ENCODE data around the gene NAGA. TPM values are rescaled to one million over a fixed set of nuclear protein-coding genes. Genes with fewer than 3 reads are reported as not detected.
"Not testable (repeated sequence)": the region's sequence is repeated elsewhere in the genome, so short reads cannot be mapped to it uniquely, and the experiment has no call there.

NAGA gene
- 28.2 and 29.9 TPM in 2 replicates for total RNA-seq

GRCh38 chr22:42070517-42071422, at the start of gene NAGA:
Gene NAGA (minus strand): TSS chr22:42070812. CDS start chr22:42070297, 515 bp downstream.
- intact Hi-C loops (cut with micrococcal nuclease): loop anchor here (1.0 to 10.0 kb wide), 7 partner anchors 9 to 236 kb away; partner anchors contain the start of genes CENPM, NDUFA6, SMDT1 and SREBF2
- Mint-ChIP-seq H3K4me3 (peak within 1 kb of the TSS; percentile 93), H3K9me3 (no peaks in the 10 kb centered on the region), H3K4me1 (peaks cover 39% of the 10 kb centered on the region), H3K27me3 (no peaks in the 10 kb centered on the region), H3K36me3 (ENCODE audit: low read depth) (peaks cover 21% of the 10 kb centered on the region), H3K27ac (peak within 1 kb of the TSS; percentile 93)
- peak; percentile 98 for DNase-seq

GRCh38 chr22:42116848-42117424, 46.3 kb upstream of the NAGA start:
- no peak for DNase-seq
- H3K4me1 Mint-ChIP-seq: peaks cover 29% of the 10 kb centered on the region

DNA sequence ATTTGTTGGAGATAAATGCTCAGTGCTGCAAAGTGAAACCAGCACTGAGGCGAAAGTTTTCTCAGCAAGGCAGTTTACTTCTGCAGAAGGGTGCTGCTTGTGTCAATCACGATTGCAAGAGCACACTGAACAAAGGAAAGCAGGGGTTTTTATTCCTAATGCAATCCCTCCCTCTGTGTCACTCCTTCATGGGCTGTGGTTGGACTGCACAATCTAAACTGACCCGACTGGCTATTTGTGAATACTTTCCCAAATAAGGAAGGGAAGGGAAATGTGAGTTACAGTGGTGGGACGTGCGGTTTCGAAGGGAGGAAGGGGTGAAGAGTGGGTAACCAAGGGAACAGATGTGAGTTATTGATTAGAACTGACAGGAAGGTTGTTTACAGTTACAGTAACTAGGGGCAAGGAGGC, 44.8 kb upstream of the NAGA start:
- H3K27ac Mint-ChIP-seq; H3K27me3 Mint-ChIP-seq; H3K4me3 Mint-ChIP-seq; DNase-seq; intact Hi-C loops (cut with micrococcal nuclease): not testable (repeated sequence)
- peaks cover 17% of the 10 kb centered on the region for H3K4me1 Mint-ChIP-seq
- H3K36me3 Mint-ChIP-seq (ENCODE audit: low read depth): peaks cover 28% of the 10 kb centered on the region
- peaks cover 13% of the 10 kb centered on the region for H3K9me3 Mint-ChIP-seq

More at GRCh38 chr22:42116848-42117424, 46.3 kb upstream of the NAGA start:
- Mint-ChIP-seq H3K4me3 (no peak overlapping the region), H3K27me3 (no peaks in the 10 kb centered on the region), H3K27ac (no peak overlapping the region), H3K36me3 (ENCODE audit: low read depth) (peaks cover 28% of the 10 kb centered on the region), H3K9me3 (peaks cover 13% of the 10 kb centered on the region)
- intact Hi-C loops (cut with micrococcal nuclease): no loop called here

GRCh38 chr22:42114721-42115120, 44.1 kb upstream of the NAGA start:
- Mint-ChIP-seq H3K9me3 (peaks cover 13% of the 10 kb centered on the region), H3K36me3 (ENCODE audit: low read depth) (peaks cover 30% of the 10 kb centered on the region), H3K4me3 (no peak overlapping the region), H3K4me1 (peaks cover 10% of the 10 kb centered on the region), H3K27ac (no peak overlapping the region), H3K27me3 (no peaks in the 10 kb centered on the region)
- intact Hi-C loops (cut with micrococcal nuclease): no loop called here
- DNase-seq: no peak

DNA sequence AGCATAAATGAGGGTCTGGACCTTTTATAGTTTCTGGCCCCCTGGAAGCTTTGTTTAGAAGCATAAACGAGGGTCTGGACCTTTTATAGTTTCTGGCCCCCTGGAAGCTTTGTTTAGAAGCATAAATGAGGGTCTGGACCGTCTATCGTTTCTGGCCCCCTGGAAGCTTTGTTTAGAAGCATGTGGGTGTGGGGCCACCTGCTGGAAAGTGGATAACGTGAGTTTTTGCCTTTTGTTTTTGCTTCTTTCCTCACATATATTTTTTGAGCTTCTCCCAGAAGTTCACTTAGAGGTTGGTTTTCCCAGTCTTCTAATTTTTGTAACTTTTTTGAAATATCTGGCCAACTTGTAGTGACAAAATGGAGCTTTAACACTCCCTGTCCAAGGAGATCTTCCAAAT, 42.2 kb upstream of the NAGA start:
- DNase-seq; H3K4me1 Mint-ChIP-seq; intact Hi-C loops (cut with micrococcal nuclease); H3K4me3 Mint-ChIP-seq; H3K27ac Mint-ChIP-seq; H3K27me3 Mint-ChIP-seq: not testable (repeated sequence)
- H3K9me3 Mint-ChIP-seq: peaks cover 13% of the 10 kb centered on the region
- H3K36me3 Mint-ChIP-seq (ENCODE audit: low read depth): peaks cover 30% of the 10 kb centered on the region

- peaks cover 24% of the 10 kb centered on the region for H3K36me3 Mint-ChIP-seq (ENCODE audit: low read depth)
- intact Hi-C loops (cut with micrococcal nuclease): no loop called here
Measured at GRCh38 chr22:42111798-42112197, 41.2 kb upstream of the NAGA start.

GRCh38 chr22:42108848-42109247, 38.2 kb upstream of the NAGA start:
- Mint-ChIP-seq H3K27me3 (no peaks in the 10 kb centered on the region), H3K27ac (no peak overlapping the region), H3K36me3 (ENCODE audit: low read depth) (peaks cover 19% of the 10 kb centered on the region), H3K9me3 (peaks cover 11% of the 10 kb centered on the region), H3K4me1 (no peaks in the 10 kb centered on the region), H3K4me3 (no peak overlapping the region)
- intact Hi-C loops (cut with micrococcal nuclease): no loop called here
- no peak for DNase-seq

More at GRCh38 chr22:42111798-42112197, 41.2 kb upstream of the NAGA start:
- no peaks in the 10 kb centered on the region for H3K27me3 Mint-ChIP-seq
- DNase-seq: no peak
- no peak overlapping the region for H3K4me3 Mint-ChIP-seq
- no peak overlapping the region for H3K27ac Mint-ChIP-seq
- H3K4me1 Mint-ChIP-seq: no peaks in the 10 kb centered on the region
- peaks cover 13% of the 10 kb centered on the region for H3K9me3 Mint-ChIP-seq

DNA sequence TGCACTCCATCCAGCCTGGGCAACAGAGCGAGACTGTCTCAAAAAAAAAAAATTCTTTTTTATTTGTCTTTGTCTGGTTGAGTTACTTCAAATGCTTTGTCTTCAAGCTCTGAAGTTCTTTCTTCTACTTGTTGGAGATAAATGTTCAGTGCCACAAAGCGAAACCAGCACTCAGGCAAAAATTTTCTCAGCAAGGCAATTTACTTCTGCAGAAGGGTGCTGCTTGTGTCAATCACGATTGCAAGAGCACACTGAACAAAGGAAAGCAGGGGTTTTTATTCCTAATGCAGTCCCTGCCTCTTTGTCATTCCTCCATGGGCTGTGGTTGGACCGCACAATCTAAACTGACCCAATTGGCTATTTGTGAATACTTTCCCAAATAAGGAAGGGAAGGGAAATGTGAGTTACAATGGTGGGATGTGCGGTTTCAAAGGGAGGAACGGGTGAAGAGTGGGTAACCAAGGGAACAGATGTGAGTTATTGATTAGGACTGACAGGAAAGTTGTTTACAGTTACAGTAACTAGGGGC, 33.8 kb upstream of the NAGA start:
- H3K4me1 Mint-ChIP-seq; H3K27me3 Mint-ChIP-seq; intact Hi-C loops (cut with micrococcal nuclease); H3K27ac Mint-ChIP-seq; DNase-seq; H3K4me3 Mint-ChIP-seq: not testable (repeated sequence)
- Mint-ChIP-seq H3K36me3 (ENCODE audit: low read depth) (peaks cover 32% of the 10 kb centered on the region), H3K9me3 (peaks cover 15% of the 10 kb centered on the region)

DNA sequence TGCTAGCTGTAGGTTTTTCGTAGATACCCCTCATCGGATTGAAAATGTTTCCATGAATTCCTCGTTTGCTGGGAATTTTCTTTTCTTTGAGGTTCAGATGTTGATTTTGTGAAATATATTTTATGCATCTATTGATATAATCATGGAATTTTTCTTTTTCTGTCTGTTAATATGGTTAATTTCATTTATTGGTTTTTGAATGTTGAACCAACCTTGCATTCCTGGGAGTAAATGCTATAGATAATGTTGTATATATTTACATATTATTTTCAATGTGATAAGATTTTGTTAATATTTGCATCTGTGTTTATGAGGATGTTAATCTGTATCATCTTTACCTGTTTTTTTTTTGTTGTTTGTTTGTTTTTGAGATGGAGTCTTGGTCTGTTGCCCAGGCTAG, 30.6 kb upstream of the NAGA start:
- Mint-ChIP-seq H3K36me3 (ENCODE audit: low read depth) (peaks cover 36% of the 10 kb centered on the region), H3K27ac (no peak overlapping the region), H3K4me3 (no peak overlapping the region)

DNA sequence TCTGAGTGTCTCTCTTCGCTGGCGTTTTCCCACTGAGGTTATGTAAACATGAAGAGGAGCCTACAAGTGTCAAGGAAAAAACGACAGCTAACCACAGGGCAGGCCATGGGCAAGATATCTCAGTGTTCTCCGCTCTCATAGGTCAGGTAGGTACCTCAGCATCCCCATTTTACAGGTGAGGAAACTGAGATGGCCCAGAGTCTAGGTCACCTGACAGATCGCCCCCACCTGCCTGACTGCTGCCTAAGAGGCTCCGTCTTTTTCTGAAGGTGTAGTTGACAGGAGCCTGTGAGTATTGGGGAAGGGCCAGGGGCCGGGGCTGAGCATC, 20.8 kb upstream of the NAGA start:
- DNase-seq: no peak
- Mint-ChIP-seq H3K4me3 (peak overlapping the region; percentile 94), H3K4me1 (peaks cover 24% of the 10 kb centered on the region), H3K9me3 (no peaks in the 10 kb centered on the region), H3K27ac (peak overlapping the region; percentile 100), H3K27me3 (no peaks in the 10 kb centered on the region), H3K36me3 (ENCODE audit: low read depth) (peaks cover 32% of the 10 kb centered on the region)
- intact Hi-C loops (cut with micrococcal nuclease): loop anchor here (2.0 to 5.0 kb wide), 4 partner anchors 29 to 521 kb away; partner anchors contain the start of gene POLDIP3

More for the DNA sequence above, 30.6 kb upstream of the NAGA start:
- DNase-seq: no peak
- Mint-ChIP-seq H3K27me3 (no peaks in the 10 kb centered on the region), H3K9me3 (peaks cover 17% of the 10 kb centered on the region), H3K4me1 (no peaks in the 10 kb centered on the region)
- intact Hi-C loops (cut with micrococcal nuclease): no loop called here

- H3K27me3 Mint-ChIP-seq: no peaks in the 10 kb centered on the region
- peaks cover 37% of the 10 kb centered on the region for H3K36me3 Mint-ChIP-seq (ENCODE audit: low read depth)
- H3K4me1 Mint-ChIP-seq: peaks cover 27% of the 10 kb centered on the region
- H3K27ac Mint-ChIP-seq: peak within 1 kb of the TSS; percentile 100
- H3K4me3 Mint-ChIP-seq: peak within 1 kb of the TSS; percentile 94
- H3K9me3 Mint-ChIP-seq: no peaks in the 10 kb centered on the region
- DNase-seq: peak; percentile 99
- intact Hi-C loops (cut with micrococcal nuclease): loop anchor here (1.0 to 5.0 kb wide), 8 partner anchors 12 to 521 kb away; partner anchors contain the start of genes NAGA, POLDIP3 and SMDT1
Measured at GRCh38 chr22:42090596-42091454, 20.2 kb upstream of the NAGA start, which contains the start of gene NDUFA6. Gene NDUFA6 (minus strand): TSS chr22:42090772. CDS start chr22:42090744, 28 bp downstream.

DNA sequence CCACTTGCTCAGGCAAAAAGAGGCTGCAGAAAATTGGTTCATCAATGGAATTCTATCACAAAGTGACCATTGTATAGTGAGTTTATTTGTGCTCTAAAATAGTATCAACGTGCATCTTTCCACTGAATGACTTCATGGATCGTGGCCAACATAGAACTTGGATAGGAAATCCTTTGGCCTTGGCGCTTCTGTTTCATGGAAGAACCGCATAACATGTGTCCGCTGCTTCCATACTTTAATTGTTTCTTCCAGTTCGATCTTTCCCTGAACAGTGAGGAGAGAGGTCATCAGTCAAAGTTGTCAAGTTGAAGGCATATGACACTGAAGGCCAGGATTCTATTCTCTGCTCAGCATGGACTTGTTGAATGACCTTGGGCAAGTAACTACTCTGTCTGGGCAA, 15.4 kb upstream of the NAGA start:
- Mint-ChIP-seq H3K27ac (peak overlapping the region; percentile 36), H3K4me1 (peaks cover 23% of the 10 kb centered on the region), H3K27me3 (no peaks in the 10 kb centered on the region), H3K36me3 (ENCODE audit: low read depth) (peaks cover 56% of the 10 kb centered on the region), H3K4me3 (no peak overlapping the region), H3K9me3 (no peaks in the 10 kb centered on the region)
- DNase-seq: peak; percentile 52
- intact Hi-C loops (cut with micrococcal nuclease): no loop called here

- Mint-ChIP-seq H3K27me3 (no peaks in the 10 kb centered on the region), H3K9me3 (no peaks in the 10 kb centered on the region), H3K27ac (no peak overlapping the region), H3K4me3 (no peak overlapping the region), H3K4me1 (peaks cover 25% of the 10 kb centered on the region), H3K36me3 (ENCODE audit: low read depth) (peaks cover 53% of the 10 kb centered on the region)
- intact Hi-C loops (cut with micrococcal nuclease): no loop called here
- DNase-seq: peak; percentile 51
Measured at GRCh38 chr22:42084874-42085273, 14.3 kb upstream of the NAGA start.

Data from activated CD4-positive, alpha-beta T cell treated with anti-CD3 and anti-CD28 coated beads, Interleukin-2, amount 10 ng/mL, durations not matched to agents 24 days and 14 days (primary cell).